GM19463 (cell line): ENCODE results near the gene TPP1.

ENCODE experiments used
- ATAC-seq: cut with Tn5 transposase; IDR thresholded peaks from one replicate; pipeline ENCODE4 v1.9.1; 2021; ENCODE audit warnings: mild to moderate bottlenecking, moderate library complexity; ENCODE audit not compliant: unreplicated experiment

TPP1 gene

GRCh38 chr11:6647836-6648235, 28.6 kb upstream of the TPP1 start:
- no peak for ATAC-seq

GRCh38 chr11:6646918-6647679, 27.9 kb upstream of the TPP1 start:
- peak; percentile 92 for ATAC-seq

GRCh38 chr11:6646576-6646917, 27.3 kb upstream of the TPP1 start:
- ATAC-seq = no peak

GRCh38 chr11:6646071-6646470, 26.8 kb upstream of the TPP1 start:
- no peak for ATAC-seq

- ATAC-seq = no peak
Observed at GRCh38 chr11:6642957-6643356, 23.7 kb upstream of the TPP1 start.

GRCh38 chr11:6640985-6641701, 21.9 kb upstream of the TPP1 start:
- no peak for ATAC-seq

GRCh38 chr11:6640036-6640984, 21.1 kb upstream of the TPP1 start:
- ATAC-seq = no peak

- no peak for ATAC-seq
Observed at GRCh38 chr11:6638429-6638828, 19.2 kb upstream of the TPP1 start.

GRCh38 chr11:6637871-6638270, 18.6 kb upstream of the TPP1 start:
- no peak for ATAC-seq

GRCh38 chr11:6636480-6636879, 17.3 kb upstream of the TPP1 start:
- ATAC-seq = no peak

- no peak for ATAC-seq
Observed at GRCh38 chr11:6635082-6635932, 16.1 kb upstream of the TPP1 start.

- ATAC-seq = no peak
Observed at GRCh38 chr11:6634534-6634933, 15.3 kb upstream of the TPP1 start.

- no peak for ATAC-seq
Observed at GRCh38 chr11:6633422-6634408, 14.5 kb upstream of the TPP1 start.

- ATAC-seq = no peak
Observed at GRCh38 chr11:6632116-6633073, 13.2 kb upstream of the TPP1 start.

GRCh38 chr11:6631361-6631890, 12.2 kb upstream of the TPP1 start:
- ATAC-seq = no peak

- ATAC-seq = no peak
Observed at GRCh38 chr11:6630632-6631291, 11.5 kb upstream of the TPP1 start.

- no peak for ATAC-seq
Observed at GRCh38 chr11:6629892-6630631, 10.8 kb upstream of the TPP1 start.
